Activated naive CD4-positive, alpha-beta T cell treated with anti-CD3 and anti-CD28 coated beads, Interleukin-2, amount 10 ng/mL, durations not matched to agents 7 days and 5 days (primary cell): Measurements from ENCODE around the gene PMPCA.

Experiments used
- CTCF ChIA-PET: fragments of 350-600 bp; sonication (Branson Sonifier 250); formaldehyde crosslinking; loops from one replicate; lab custom pipeline; 2021; ENCODE audit warnings: antibody characterized with exemption; lab: Charles Lee
- DNase-seq: peaks from one replicate; pipeline ENCODE4 v3.0.0-alpha.2; 2020
- H3K27ac Mint-ChIP-seq: one replicate; pipeline ENCODE4 v1.8.0; 2021; ENCODE audit warnings: mild to moderate bottlenecking, moderate library complexity, mixed read lengths
- H3K27me3 Mint-ChIP-seq: one replicate; pipeline ENCODE4 v1.8.0; 2021; ENCODE audit warnings: mild to moderate bottlenecking, mixed read lengths
- H3K36me3 Mint-ChIP-seq: one replicate; pipeline ENCODE4 v1.8.0; 2021; ENCODE audit warnings: mixed read lengths
- H3K4me1 Mint-ChIP-seq: one replicate; pipeline ENCODE4 v1.8.0; 2021; ENCODE audit warnings: mixed read lengths
- H3K4me3 Mint-ChIP-seq: one replicate; pipeline ENCODE4 v1.8.0; 2021; ENCODE audit warnings: mild to moderate bottlenecking, moderate library complexity, mixed read lengths
- H3K9me3 Mint-ChIP-seq: one replicate; pipeline ENCODE4 v1.8.0; 2021; ENCODE audit warnings: mixed read lengths

Gene PMPCA

GRCh38 chr9:136368190-136368589 is 42.3 kb upstream of the PMPCA start:
- Mint-ChIP-seq H3K27me3 (peaks cover 4% of the 10 kb centered on the region), H3K4me3 (no peak overlapping the region), H3K36me3 (no peaks in the 10 kb centered on the region), H3K4me1 (peaks cover 4% of the 10 kb centered on the region), H3K27ac (no peak overlapping the region), H3K9me3 (no peaks in the 10 kb centered on the region)
- no peak for DNase-seq
- CTCF ChIA-PET: no interaction called here

- no peak for DNase-seq
- no peak overlapping the region for H3K27ac Mint-ChIP-seq
- no peak overlapping the region for H3K4me3 Mint-ChIP-seq
- H3K36me3 Mint-ChIP-seq: no peaks in the 10 kb centered on the region
- H3K27me3 Mint-ChIP-seq: no peaks in the 10 kb centered on the region
- CTCF ChIA-PET: no interaction called here
- no peaks in the 10 kb centered on the region for H3K4me1 Mint-ChIP-seq
- no peaks in the 10 kb centered on the region for H3K9me3 Mint-ChIP-seq
Measured at GRCh38 chr9:136370037-136370436, 40.4 kb upstream of the PMPCA start.

GRCh38 chr9:136370687-136371532 is 39.5 kb upstream of the PMPCA start:
- H3K27ac Mint-ChIP-seq: no peak overlapping the region
- no peaks in the 10 kb centered on the region for H3K36me3 Mint-ChIP-seq
- no peaks in the 10 kb centered on the region for H3K27me3 Mint-ChIP-seq
- H3K4me3 Mint-ChIP-seq: no peak overlapping the region
- no peaks in the 10 kb centered on the region for H3K9me3 Mint-ChIP-seq
- CTCF ChIA-PET: no interaction called here
- no peak for DNase-seq
- no peaks in the 10 kb centered on the region for H3K4me1 Mint-ChIP-seq

- H3K27ac Mint-ChIP-seq: no peak overlapping the region
- H3K4me1 Mint-ChIP-seq: no peaks in the 10 kb centered on the region
- no peaks in the 10 kb centered on the region for H3K9me3 Mint-ChIP-seq
- H3K4me3 Mint-ChIP-seq: no peak overlapping the region
- CTCF ChIA-PET: no interaction called here
- no peak for DNase-seq
- H3K36me3 Mint-ChIP-seq: no peaks in the 10 kb centered on the region
- no peaks in the 10 kb centered on the region for H3K27me3 Mint-ChIP-seq
Measured at GRCh38 chr9:136371533-136371880, 39.0 kb upstream of the PMPCA start.

- CTCF ChIA-PET: interaction anchor here (0.6 kb wide), 1 partner anchor 32 kb away, joined by 3 read pairs; no protein-coding TSS in a partner anchor
- Mint-ChIP-seq H3K27me3 (no peaks in the 10 kb centered on the region), H3K4me1 (no peaks in the 10 kb centered on the region), H3K27ac (no peak overlapping the region), H3K9me3 (no peaks in the 10 kb centered on the region), H3K4me3 (no peak overlapping the region), H3K36me3 (no peaks in the 10 kb centered on the region)
- no peak for DNase-seq
Measured at GRCh38 chr9:136372006-136372405, 38.5 kb upstream of the PMPCA start.

GRCh38 chr9:136372561-136373299 is 37.7 kb upstream of the PMPCA start:
- no peaks in the 10 kb centered on the region for H3K36me3 Mint-ChIP-seq
- no peaks in the 10 kb centered on the region for H3K9me3 Mint-ChIP-seq
- H3K27ac Mint-ChIP-seq: no peak overlapping the region
- CTCF ChIA-PET: interaction anchor here (0.6 kb wide), 1 partner anchor 32 kb away, joined by 3 read pairs; no protein-coding TSS in a partner anchor
- H3K4me1 Mint-ChIP-seq: no peaks in the 10 kb centered on the region
- H3K27me3 Mint-ChIP-seq: no peaks in the 10 kb centered on the region
- no peak overlapping the region for H3K4me3 Mint-ChIP-seq
- no peak for DNase-seq

- no peaks in the 10 kb centered on the region for H3K4me1 Mint-ChIP-seq
- CTCF ChIA-PET: no interaction called here
- DNase-seq: no peak
- no peaks in the 10 kb centered on the region for H3K27me3 Mint-ChIP-seq
- no peak within 1 kb of the TSS for H3K4me3 Mint-ChIP-seq
- no peaks in the 10 kb centered on the region for H3K9me3 Mint-ChIP-seq
- no peaks in the 10 kb centered on the region for H3K36me3 Mint-ChIP-seq
- no peak within 1 kb of the TSS for H3K27ac Mint-ChIP-seq
Measured at GRCh38 chr9:136373300-136374182, 36.9 kb upstream of the PMPCA start, which contains the start of gene CARD9. Gene CARD9 (minus strand): TSS chr9:136373669. CDS start chr9:136372078, 1,591 bp downstream.

- no peaks in the 10 kb centered on the region for H3K9me3 Mint-ChIP-seq
- no peak overlapping the region for H3K4me3 Mint-ChIP-seq
- no peaks in the 10 kb centered on the region for H3K36me3 Mint-ChIP-seq
- no peak overlapping the region for H3K27ac Mint-ChIP-seq
- H3K4me1 Mint-ChIP-seq: no peaks in the 10 kb centered on the region
- CTCF ChIA-PET: no interaction called here
- no peaks in the 10 kb centered on the region for H3K27me3 Mint-ChIP-seq
- no peak for DNase-seq
Measured at GRCh38 chr9:136374183-136374575, 36.3 kb upstream of the PMPCA start.

GRCh38 chr9:136375096-136375495 is 35.4 kb upstream of the PMPCA start:
- H3K36me3 Mint-ChIP-seq: no peaks in the 10 kb centered on the region
- DNase-seq: no peak
- no peaks in the 10 kb centered on the region for H3K4me1 Mint-ChIP-seq
- H3K27ac Mint-ChIP-seq: no peak overlapping the region
- H3K4me3 Mint-ChIP-seq: no peak overlapping the region
- no peaks in the 10 kb centered on the region for H3K27me3 Mint-ChIP-seq
- H3K9me3 Mint-ChIP-seq: no peaks in the 10 kb centered on the region
- CTCF ChIA-PET: interaction anchor here (0.6 kb wide), 1 partner anchor 26 kb away, joined by 3 read pairs; no protein-coding TSS in a partner anchor

- H3K4me1 Mint-ChIP-seq: no peaks in the 10 kb centered on the region
Measured at GRCh38 chr9:136376457-136376856, 34.0 kb upstream of the PMPCA start.

GRCh38 chr9:136377341-136378169 is 32.9 kb upstream of the PMPCA start:
- CTCF ChIA-PET: no interaction called here

More at GRCh38 chr9:136376457-136376856, 34.0 kb upstream of the PMPCA start:
- no peaks in the 10 kb centered on the region for H3K27me3 Mint-ChIP-seq
- no peak for DNase-seq
- H3K27ac Mint-ChIP-seq: no peak overlapping the region
- CTCF ChIA-PET: no interaction called here
- no peak overlapping the region for H3K4me3 Mint-ChIP-seq
- H3K9me3 Mint-ChIP-seq: no peaks in the 10 kb centered on the region
- H3K36me3 Mint-ChIP-seq: no peaks in the 10 kb centered on the region

GRCh38 chr9:136378170-136379002 is 32.1 kb upstream of the PMPCA start:
- no peaks in the 10 kb centered on the region for H3K27me3 Mint-ChIP-seq
- no peaks in the 10 kb centered on the region for H3K4me1 Mint-ChIP-seq
- no peak overlapping the region for H3K4me3 Mint-ChIP-seq
- no peak overlapping the region for H3K27ac Mint-ChIP-seq
- CTCF ChIA-PET: no interaction called here
- H3K36me3 Mint-ChIP-seq: no peaks in the 10 kb centered on the region
- DNase-seq: no peak
- no peaks in the 10 kb centered on the region for H3K9me3 Mint-ChIP-seq

More at GRCh38 chr9:136377341-136378169, 32.9 kb upstream of the PMPCA start:
- H3K36me3 Mint-ChIP-seq: no peaks in the 10 kb centered on the region
- no peak overlapping the region for H3K27ac Mint-ChIP-seq
- H3K9me3 Mint-ChIP-seq: no peaks in the 10 kb centered on the region
- H3K4me3 Mint-ChIP-seq: no peak overlapping the region
- no peaks in the 10 kb centered on the region for H3K4me1 Mint-ChIP-seq
- no peaks in the 10 kb centered on the region for H3K27me3 Mint-ChIP-seq
- DNase-seq: no peak

- Mint-ChIP-seq H3K27me3 (no peaks in the 10 kb centered on the region), H3K9me3 (no peaks in the 10 kb centered on the region), H3K4me1 (no peaks in the 10 kb centered on the region), H3K27ac (no peak overlapping the region), H3K4me3 (no peak overlapping the region), H3K36me3 (peaks cover 2% of the 10 kb centered on the region)
- CTCF ChIA-PET: no interaction called here
- no peak for DNase-seq
Measured at GRCh38 chr9:136379003-136379287, 31.5 kb upstream of the PMPCA start.
